Fibroblast of the aortic adventitia (primary cell): Measurements from ENCODE around the gene RFLNA. TPM values are rescaled to one million over a fixed set of nuclear protein-coding genes. Genes with fewer than 3 reads are reported as not detected.

ENCODE experiments used
- DNase-seq: peaks from one replicate; pipeline ENCODE4 v3.0.0-alpha.2; 2010; ENCODE audit warnings: low read depth
- H3K4me3 ChIP-seq: 2 replicates; pipeline ENCODE4 v1.5.1; 2011; ENCODE audit warnings: low read depth, mild to moderate bottlenecking, control low read depth, low read length, moderate library complexity
- total RNA-seq: library from RNA; depleted of rRNA; stranded (reverse); fragments of >200 nt; gene quantifications from 2 replicates; pipeline ENCODE4 v1.2.3, GENCODE V29; 2012; ENCODE audit warnings: low replicate concordance
- TF ChIP-seq, protein P1 (sequence below): IDR thresholded peaks from 2 replicates; pipeline ENCODE4 v1.5.1; 2011; ENCODE audit warnings: mild to moderate bottlenecking, low read length, control low read depth, inconsistent platforms; ENCODE audit not compliant: insufficient read depth

RFLNA gene
- total RNA-seq, 1 donor: 0.45 TPM

DNA sequence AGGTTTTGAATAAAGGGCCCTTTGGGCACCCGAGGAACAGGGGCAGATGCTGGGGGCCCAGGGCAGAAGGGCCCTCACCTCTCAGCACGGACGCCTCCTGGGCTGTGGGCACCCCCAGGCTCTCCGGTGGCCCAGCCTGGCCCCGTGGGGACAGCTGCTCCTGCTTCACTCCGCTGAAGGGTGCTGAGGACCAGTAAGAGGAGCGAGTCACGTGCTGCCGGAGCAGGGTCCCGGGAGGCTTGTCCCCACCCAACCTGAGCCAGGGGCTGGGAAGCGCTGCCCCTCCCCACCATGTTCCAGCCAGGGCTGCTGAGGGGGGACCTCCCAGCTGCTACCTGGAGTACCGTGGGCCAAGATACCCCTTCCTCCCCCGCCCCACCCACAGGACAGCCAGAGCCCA is 59.5 kb downstream of the RFLNA start:
- TF ChIP-seq, protein P1, sequence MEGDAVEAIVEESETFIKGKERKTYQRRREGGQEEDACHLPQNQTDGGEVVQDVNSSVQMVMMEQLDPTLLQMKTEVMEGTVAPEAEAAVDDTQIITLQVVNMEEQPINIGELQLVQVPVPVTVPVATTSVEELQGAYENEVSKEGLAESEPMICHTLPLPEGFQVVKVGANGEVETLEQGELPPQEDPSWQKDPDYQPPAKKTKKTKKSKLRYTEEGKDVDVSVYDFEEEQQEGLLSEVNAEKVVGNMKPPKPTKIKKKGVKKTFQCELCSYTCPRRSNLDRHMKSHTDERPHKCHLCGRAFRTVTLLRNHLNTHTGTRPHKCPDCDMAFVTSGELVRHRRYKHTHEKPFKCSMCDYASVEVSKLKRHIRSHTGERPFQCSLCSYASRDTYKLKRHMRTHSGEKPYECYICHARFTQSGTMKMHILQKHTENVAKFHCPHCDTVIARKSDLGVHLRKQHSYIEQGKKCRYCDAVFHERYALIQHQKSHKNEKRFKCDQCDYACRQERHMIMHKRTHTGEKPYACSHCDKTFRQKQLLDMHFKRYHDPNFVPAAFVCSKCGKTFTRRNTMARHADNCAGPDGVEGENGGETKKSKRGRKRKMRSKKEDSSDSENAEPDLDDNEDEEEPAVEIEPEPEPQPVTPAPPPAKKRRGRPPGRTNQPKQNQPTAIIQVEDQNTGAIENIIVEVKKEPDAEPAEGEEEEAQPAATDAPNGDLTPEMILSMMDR: no peak
- no peak for DNase-seq
- no peak overlapping the region for H3K4me3 ChIP-seq

DNA sequence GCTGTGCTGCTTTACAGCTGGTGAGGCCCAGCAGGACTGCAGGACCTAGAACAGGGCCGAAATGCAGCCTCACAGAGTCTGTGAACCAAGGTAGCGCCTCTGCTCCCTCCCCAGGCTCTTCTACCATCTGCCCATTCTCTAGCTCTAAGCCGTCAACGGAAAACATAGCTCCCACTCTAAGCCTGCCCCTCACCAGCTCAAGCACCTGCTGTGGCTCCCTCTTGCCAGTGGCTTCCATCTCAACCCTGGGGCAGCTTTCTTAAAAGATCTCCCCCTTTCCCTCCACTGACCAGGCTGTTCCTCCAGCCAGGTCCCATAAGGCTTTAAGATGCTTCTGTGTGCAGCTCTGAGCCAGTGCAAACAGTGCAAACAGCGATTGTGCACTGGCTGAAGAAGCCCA is 61.3 kb downstream of the RFLNA start:
- no peak for DNase-seq
- TF ChIP-seq, protein P1: no peak
- no peak overlapping the region for H3K4me3 ChIP-seq

DNA sequence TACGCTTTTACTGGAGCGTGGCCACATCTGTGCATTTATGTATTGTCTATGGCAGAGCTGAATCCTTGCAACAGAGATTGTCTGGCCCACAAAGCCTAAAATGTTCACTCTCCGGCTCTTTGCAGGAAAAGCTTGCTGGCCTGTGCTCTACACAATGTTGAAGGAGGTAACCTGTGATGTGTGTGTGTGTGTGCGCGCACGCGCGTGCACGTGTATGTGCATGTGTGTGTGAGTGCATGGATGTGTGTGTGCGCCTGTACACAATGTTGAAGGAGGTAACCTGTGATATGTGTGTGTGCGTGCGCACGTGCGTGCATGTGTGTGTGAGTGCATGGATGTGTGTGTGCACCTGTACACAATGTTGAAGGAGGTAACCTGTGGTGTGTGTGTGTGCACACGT is 62.7 kb downstream of the RFLNA start:
- TF ChIP-seq, protein P1: no peak
- H3K4me3 ChIP-seq: no peak overlapping the region
- DNase-seq: no peak

DNA sequence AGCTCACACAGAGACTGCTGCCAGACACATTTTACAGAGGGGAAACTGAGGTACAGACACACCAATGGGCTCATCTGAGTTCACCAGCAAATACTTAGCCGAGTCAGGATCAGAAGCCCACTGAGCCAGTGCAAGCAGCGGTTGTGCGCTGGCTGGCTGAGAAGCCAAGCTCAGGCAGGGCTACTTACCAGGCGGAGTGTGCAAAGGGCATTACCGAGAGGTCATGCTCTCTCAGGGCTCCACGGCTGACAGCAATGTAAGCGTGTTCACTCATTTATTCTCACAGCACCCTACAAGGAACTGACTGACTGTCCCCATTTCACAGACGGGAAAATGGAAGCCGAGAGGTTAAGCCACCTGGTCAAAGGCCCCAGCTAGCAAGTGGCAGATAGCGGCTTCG is 63.7 kb downstream of the RFLNA start:
- TF ChIP-seq, protein P1: no peak
- DNase-seq: no peak
- no peak overlapping the region for H3K4me3 ChIP-seq

DNA sequence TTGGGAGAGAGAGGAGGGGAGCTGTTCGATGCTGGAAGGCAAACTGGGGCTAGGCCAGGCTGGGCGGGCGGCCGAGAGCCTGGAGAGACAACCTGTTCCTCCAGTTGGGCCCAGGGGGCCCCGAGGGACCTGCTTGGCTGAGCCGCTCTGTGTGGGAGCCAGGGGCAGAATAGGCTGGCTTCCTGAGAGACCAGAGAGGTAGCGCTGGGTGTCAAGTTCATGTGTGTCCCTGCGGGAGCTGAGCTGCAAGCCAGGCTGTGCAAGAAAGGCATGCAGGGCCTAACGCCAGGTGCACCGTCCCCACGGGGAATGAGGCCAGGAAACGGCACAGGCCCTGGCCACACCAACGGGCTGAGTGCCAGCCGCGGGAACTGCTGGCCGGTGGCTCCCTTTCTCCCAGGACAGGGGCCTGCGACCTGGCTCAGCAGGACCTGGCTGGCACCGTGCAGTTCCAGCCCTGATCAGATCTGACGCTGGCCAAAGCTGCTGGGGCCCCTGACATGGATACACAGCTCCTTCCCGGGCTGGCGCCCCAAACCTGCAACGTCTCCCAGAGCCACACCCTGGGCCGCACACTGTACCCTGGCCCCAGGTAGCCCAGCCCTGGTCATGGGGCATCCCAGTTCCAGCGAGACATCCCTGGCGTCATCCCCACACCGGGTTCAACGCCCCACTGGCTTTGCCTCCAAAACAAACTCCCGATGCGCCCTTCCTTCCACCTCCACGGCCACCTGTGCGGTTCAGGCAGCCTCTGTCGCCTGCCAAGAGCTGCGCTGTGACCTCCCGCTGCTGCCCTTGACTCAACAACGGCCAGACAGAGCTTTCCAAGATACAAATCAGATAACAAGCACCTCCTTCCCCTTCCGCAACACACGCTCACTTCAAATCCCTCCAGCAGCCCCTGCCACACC is 65.0 kb downstream of the RFLNA start:
- TF ChIP-seq, protein P1: no peak
- H3K4me3 ChIP-seq: no peak overlapping the region
- peak; percentile 57 for DNase-seq

DNA sequence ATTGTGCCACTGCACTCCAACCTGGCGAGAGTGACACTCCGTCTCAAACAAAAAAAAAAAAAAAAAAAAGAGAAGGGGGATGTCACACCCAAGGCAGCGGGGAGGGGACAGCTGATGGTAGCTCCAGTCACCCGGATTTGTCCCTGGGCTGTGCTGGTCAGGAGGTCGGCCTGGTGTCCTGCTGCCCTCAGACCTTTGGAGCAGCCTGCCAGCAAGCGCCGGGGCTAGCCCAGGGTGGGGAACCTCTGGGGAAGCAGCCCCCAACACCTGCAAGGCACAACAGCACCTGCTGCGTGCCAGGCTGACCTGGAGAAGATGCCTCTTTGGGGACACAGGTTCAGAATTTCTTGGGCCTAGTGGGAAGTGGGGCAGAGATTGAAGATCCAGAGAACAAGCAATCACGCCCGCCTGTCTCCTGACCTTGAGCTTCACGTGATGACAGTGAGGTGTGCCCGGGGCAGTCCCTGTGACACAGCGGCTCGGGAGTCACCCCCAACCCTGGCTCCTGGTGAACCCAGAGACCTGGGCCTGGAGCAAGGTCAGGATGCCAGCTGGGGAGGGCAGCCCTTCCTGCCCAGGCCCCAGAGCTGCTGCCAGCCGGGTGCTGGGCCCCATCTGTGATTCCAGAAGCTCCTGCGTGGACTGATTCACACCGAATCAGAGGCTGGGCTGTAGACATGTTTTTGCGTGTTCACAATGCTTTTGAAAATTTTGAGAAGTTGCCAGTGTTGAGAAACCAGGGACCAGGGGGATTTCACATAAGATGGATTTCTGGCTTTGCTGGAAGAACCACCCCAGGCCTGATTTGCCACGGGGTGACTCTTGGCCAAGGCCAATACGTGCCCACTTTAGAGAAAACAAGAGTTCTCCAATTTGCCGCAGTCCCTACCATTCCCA is 66.4 kb downstream of the RFLNA start:
- peak; percentile 44 for DNase-seq
- H3K4me3 ChIP-seq: no peak overlapping the region
- TF ChIP-seq, protein P1: no peak
